HCEC 1CT (cell line): ENCODE data around the gene PDCD4.

Experiments used
- DNase-seq: peaks from one replicate; pipeline ENCODE4 v3.0.0-alpha.2; 2017

PDCD4 gene

DNA sequence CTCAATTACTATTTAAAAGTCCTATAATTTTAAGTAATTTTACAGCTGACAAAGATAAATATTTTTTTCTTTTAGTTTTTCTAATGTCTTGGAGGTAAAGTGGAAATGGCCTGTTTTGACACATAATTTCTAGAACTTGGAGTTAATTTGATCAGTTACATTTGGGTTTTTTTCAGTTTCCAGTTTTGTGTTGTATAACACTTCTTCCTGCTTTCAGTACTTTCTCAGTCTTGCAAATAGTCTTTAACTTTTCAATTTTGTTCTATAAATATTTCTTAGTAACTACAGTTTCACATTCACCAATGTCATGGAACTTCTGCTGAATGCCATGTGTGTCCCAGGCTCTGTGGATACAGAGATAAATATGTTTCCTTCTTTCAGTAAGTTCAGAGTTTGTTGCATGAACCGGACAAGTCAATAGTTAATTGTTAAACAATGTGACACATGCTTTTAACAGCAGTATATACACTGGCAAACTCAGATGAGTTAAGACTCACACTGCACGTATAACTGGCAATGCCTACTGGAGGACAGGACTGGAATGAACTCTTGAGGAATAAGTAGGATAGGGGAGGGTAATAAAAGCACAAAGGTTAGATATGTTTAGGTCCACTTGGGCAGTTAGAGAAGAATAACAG lies 52.2 kb downstream of the PDCD4 start:
- DNase-seq: no peak

DNA sequence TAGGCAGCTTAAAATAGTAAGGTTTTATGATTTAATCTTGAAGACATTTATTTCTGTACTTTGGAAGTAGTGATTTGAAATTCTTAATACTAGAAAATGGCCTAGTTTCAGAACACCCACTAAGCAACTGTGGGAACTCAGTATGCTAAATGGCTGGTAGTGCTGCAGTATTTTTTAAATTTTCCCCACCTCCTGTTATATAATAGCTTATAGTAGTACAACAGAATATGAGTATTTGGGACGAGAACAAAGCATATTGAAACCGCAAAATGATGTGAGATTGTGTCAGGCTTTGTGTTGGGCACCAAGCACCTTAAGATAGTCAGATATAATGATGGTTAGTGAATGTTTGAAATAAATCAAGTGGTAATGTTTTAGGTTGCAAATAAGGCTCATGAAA lies 55.7 kb downstream of the PDCD4 start:
- no peak for DNase-seq

- no peak for DNase-seq
These were observed 60.1 kb downstream of the PDCD4 start for GRCh38 chr10:110931769-110932381.

DNA sequence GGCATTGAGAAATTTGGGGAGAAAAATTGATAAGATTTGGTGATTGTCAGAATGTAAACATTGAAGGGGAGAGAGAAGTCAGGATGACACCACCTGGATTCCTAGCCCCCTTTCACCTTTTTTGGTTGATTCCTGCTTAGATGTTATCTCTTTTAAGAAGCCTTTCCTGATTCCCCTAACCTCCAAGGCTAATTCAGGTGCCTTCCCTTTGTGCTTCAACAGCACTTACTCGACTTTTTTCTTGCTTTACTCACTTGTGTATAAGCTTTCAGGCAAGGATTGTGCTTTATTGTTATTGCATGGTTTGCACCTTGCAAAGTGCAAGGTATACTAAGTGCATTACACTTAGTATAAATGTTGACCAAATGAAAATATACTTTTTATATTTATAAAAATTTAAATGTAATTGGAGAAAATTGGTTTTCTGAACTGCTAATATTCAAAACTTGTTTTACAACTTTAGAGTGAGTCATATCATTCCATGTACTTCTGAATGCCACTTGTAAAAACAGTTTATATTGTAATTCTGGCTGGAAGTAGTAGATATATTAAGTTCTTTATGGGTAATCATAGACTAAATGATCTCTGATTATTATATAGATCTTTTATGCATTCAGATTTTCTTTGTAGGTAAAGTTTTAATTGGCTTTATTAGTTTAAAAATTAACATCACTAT lies 60.9 kb downstream of the PDCD4 start:
- peak; percentile 33 for DNase-seq

DNA sequence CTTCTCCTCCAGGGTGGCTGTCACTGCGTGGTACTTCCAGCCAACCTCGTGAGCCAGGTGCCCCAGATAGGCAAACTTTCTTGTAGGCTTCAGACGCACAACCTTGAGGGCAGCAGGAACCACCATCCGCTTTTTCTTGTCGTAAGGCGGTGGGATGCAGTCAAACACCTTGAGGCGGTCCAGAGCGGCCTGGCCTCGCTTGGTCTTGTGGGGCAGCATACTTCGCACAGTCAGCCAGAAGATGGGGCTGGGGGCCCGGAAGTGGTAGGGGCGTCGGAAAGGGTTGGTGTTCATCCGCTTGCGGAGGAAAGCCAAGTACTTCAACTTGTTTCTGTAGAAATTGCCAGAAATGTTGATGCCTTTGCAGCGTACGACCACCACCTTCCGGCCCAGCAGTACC lies 65.0 kb downstream of the PDCD4 start:
- no peak for DNase-seq

DNA sequence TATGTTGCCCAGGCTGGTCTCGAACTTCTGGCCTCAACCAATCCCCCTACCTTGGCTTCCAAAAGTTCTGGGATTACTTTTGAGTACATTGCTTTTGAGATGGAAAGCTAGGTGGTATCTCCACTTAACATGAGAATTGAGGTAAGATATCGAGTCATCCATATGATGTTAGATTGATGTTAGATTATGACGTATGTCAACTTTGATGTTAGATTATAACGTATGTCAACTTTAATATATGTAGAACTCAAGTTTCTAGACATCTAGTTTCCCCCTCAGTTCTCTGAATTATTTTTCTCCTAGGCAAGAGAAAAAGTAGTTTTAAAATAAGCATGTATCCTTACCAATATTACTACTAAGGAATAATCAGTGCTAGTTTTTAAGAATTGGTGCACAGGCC lies 67.7 kb downstream of the PDCD4 start:
- no peak for DNase-seq

DNA sequence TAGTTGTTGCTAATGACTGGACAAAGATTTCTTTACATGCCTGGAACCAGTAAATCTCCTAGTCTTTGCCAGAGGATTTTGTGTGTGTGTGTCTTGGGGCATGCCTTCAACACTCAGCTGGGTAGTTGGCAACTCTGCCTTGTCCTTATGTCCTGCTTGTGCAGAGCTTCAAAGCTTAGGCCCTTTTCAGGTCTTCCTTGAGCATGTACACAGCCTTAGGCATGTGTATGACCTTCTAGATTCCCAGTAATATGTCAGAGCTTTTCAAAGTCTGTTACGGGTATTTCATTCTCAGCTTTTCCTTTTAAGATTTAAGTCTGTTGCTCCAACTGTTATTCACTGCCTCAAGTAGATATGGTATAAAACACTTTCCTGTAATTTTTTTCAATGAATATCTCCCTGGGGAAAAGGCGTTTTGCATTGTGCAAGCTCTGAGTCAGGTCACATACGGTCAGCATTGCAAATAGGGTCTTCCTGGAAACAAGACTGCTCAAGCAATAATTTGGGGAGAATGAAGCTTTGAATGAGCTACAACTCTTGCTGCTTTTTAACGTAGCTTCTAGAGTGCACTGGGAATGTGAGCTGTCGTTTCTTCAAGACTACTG lies 73.2 kb downstream of the PDCD4 start:
- no peak for DNase-seq

DNA sequence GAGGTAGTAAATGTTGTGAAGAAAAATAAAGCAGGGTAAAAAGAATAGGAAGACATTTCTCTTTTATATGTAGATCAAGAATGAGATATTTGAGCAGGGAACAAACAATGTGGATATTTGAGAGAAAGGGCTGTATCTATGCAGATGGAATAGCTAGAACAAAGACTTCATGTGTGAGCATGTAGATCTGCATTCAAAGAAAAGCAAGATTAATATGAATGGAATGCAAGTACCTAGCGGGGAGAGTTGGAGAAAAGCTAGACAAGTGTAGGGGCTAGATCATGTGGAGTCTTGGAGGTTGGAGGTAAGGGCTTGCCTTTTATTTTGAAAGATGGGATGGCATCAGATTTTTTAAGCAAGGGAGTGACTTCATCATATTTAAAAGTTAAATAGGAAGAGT lies 74.8 kb downstream of the PDCD4 start:
- DNase-seq: no peak

DNA sequence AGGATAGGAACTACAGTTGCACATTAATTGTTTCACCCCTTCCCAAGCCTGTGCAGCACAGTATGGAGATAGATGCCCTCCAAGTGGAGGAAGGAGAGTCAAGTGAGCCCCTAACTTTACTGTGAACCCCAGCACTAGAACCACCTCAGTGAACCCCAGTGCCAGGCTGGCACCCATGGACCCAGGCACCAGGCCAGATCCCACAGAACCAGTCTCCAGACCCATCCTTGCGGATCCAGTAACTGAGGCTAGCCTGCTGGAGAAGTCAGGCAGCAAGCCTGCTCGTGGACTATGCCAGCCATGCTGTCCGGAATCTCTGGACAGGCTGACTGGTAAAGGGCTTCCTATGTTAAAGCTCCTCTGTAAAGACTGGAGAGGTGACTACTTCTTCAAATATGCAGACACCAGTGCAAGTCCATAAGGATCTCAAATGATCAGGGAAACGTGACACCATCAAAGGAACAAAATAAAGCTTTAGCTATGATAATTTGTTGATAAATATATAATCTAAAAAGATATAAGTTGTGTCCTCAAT lies 75.4 kb downstream of the PDCD4 start:
- DNase-seq: peak; percentile 37
